Erythroblast (primary cell): ENCODE measurements around the gene CDHR1.

ENCODE experiments used
- GATA1 ChIP-seq: IDR thresholded peaks from 2 replicates; pipeline ENCODE4 v1.6.1; 2011; ENCODE audit warnings: low read depth, mild to moderate bottlenecking, control low read depth, low read length, moderate library complexity
- POLR2A ChIP-seq: IDR thresholded peaks from 2 replicates; pipeline ENCODE4 v1.6.1; 2011; ENCODE audit warnings: mild to moderate bottlenecking, low read length

GRCh38 chr10:84247496-84247895, 53.2 kb downstream of the CDHR1 start:
- TF ChIP-seq POLR2A, result no peak
- no peak for TF ChIP-seq GATA1
